ENCODE results near the gene DLG4.

Gene DLG4

DNA sequence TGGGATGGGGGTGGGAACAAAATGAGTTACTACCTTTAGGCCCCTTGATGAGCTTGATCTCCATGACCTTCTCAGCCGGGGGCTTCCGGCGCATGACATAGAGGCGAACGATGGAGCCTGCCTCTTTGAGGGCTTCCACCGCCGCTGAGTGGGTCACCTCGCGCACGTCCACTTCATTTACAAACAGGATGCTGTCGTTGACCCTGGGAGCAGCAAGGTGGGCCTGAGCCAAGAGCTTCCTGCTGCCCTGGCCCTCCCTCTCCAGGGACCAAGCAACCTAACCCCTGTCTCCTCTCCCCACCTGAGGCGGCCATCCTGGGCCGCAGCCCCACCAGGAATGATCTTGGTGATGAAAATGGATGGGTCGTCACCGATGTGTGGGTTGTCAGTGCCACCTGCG is 16.2 kb downstream of the DLG4 start:
- Histone ChIP-seq H3K27ac (ENCODE audit: insufficient read depth, low read length, poor library complexity, severe bottlenecking) (peak overlapping the region; percentile 90), H3K4me3 (ENCODE audit: insufficient read depth, low read depth, low read length, poor library complexity, severe bottlenecking) (no peak overlapping the region), H3K27me3 (replicated peaks; ENCODE audit: control insufficient read depth, insufficient read depth, low read length, poor library complexity, severe bottlenecking) (no peaks in the 10 kb centered on the region), H3K36me3 (ENCODE audit: control insufficient read depth, insufficient read depth, low read length) (no peaks in the 10 kb centered on the region), H3K4me1 (ENCODE audit: control insufficient read depth, insufficient read depth, low read length, poor library complexity, severe bottlenecking) (peaks cover 16% of the 10 kb centered on the region), H3K9me3 (ENCODE audit: control insufficient read depth, low read length) (no peaks in the 10 kb centered on the region)
- no peak for DNase-seq

DNA sequence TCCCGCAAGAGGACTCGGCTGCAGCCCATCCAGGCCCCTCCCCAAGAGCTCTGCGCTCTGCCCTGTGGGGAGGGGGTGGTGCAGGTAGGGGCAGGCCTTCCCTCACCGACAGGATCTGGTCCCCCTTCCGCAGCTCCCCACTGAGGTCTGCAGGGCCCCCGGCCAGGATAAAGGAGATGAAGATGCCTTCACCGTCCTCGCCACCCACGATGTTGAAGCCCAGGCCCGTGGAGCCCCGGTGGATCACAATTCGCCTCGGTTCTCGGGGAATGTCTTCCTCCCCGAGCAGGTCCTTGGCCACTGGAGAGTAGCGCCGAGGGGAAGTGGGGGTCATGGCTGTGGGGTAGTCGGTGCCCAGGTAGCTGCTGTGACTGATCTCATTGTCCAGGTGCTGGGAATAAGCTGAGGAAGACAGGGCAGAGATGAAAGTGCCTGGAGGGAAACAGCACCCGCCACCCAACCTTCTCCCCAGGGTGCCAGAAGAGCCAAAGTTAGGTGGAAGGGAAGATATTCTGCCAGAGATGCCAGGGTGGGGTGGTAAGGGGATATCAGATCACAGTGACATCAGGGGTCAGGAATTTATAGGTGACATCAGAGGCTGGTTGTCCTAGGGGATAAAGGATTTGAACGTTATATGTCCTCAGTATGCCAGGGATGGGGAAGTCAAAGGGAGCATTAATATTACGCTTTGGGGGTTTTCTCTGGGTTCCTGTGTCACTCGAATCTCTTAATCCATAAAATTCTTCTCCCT is 22.8 kb downstream of the DLG4 start:
- Histone ChIP-seq H3K27me3 (replicated peaks; ENCODE audit: control insufficient read depth, insufficient read depth, low read length, poor library complexity, severe bottlenecking) (no peaks in the 10 kb centered on the region), H3K4me1 (ENCODE audit: control insufficient read depth, insufficient read depth, low read length, poor library complexity, severe bottlenecking) (no peaks in the 10 kb centered on the region), H3K4me3 (ENCODE audit: insufficient read depth, low read depth, low read length, poor library complexity, severe bottlenecking) (no peak overlapping the region), H3K27ac (ENCODE audit: insufficient read depth, low read length, poor library complexity, severe bottlenecking) (no peak overlapping the region), H3K36me3 (ENCODE audit: control insufficient read depth, insufficient read depth, low read length) (no peaks in the 10 kb centered on the region), H3K9me3 (ENCODE audit: control insufficient read depth, low read length) (no peaks in the 10 kb centered on the region)
- no peak for DNase-seq

DNA sequence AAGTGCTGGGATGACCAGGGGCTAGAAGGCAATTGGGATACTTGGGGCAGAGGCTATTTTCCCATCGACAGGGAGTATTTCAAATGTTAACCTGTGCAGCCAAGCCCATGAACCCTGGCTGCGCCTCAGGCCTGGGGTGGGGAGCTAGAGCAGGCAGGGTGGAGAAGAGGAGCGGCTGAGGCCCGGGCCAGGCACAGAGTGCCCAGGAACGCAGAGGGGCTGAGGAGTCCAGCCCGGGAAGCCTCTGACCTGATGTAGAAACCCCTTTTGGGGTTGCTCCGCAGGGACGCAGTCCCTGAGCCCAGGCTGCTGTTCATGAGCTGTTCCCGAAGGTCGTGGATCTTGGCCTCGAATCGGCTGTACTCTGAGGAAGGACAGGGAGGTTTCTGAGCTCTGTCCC is 23.7 kb downstream of the DLG4 start:
- no peak overlapping the region for H3K4me3 ChIP-seq (ENCODE audit: insufficient read depth, low read depth, low read length, poor library complexity, severe bottlenecking)
- H3K9me3 ChIP-seq (ENCODE audit: control insufficient read depth, low read length): no peaks in the 10 kb centered on the region
- H3K27me3 ChIP-seq (replicated peaks; ENCODE audit: control insufficient read depth, insufficient read depth, low read length, poor library complexity, severe bottlenecking): no peaks in the 10 kb centered on the region
- H3K27ac ChIP-seq (ENCODE audit: insufficient read depth, low read length, poor library complexity, severe bottlenecking): no peak overlapping the region
- H3K36me3 ChIP-seq (ENCODE audit: control insufficient read depth, insufficient read depth, low read length): no peaks in the 10 kb centered on the region
- DNase-seq: no peak
- no peaks in the 10 kb centered on the region for H3K4me1 ChIP-seq (ENCODE audit: control insufficient read depth, insufficient read depth, low read length, poor library complexity, severe bottlenecking)

DNA sequence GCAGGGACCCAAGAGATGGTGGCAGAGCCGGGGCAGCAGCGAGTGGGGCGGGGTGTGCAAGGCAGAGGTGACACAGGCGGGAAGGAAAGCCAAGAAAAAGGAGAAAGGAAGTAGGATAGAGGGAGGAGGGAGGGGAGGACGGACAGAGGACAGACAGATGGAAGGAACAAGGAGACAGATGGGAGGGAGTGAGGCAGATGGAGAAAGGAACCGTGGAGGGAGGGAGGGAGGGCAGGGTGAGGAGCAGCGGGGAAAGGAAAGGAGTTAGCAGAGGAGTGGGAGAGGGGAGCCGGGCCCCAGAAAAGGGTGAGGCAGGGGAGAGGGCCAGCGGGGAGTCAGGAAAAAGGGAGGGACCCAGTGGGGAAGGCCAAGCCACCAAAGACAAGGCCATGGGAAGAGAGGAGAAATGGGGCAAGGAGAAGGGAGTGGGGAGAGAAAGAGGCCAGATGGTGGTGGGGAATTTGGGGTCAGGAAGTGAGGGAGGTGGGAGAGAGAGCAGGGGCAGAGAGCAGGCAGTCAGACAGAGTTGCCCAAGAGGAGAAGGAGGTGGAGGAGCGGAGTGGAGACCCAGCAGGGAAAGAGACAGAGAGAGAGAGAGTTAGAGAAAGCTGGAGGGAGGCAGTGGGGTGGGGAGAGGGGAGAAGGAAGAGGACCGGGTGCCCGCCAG is 27.2 kb downstream of the DLG4 start:
- no peak overlapping the region for H3K4me3 ChIP-seq (ENCODE audit: insufficient read depth, low read depth, low read length, poor library complexity, severe bottlenecking)
- H3K4me1 ChIP-seq (ENCODE audit: control insufficient read depth, insufficient read depth, low read length, poor library complexity, severe bottlenecking): no peaks in the 10 kb centered on the region
- H3K27ac ChIP-seq (ENCODE audit: insufficient read depth, low read length, poor library complexity, severe bottlenecking): no peak overlapping the region
- DNase-seq: no peak
- no peaks in the 10 kb centered on the region for H3K9me3 ChIP-seq (ENCODE audit: control insufficient read depth, low read length)
- H3K36me3 ChIP-seq (ENCODE audit: control insufficient read depth, insufficient read depth, low read length): no peaks in the 10 kb centered on the region
- no peaks in the 10 kb centered on the region for H3K27me3 ChIP-seq (replicated peaks; ENCODE audit: control insufficient read depth, insufficient read depth, low read length, poor library complexity, severe bottlenecking)

DNA sequence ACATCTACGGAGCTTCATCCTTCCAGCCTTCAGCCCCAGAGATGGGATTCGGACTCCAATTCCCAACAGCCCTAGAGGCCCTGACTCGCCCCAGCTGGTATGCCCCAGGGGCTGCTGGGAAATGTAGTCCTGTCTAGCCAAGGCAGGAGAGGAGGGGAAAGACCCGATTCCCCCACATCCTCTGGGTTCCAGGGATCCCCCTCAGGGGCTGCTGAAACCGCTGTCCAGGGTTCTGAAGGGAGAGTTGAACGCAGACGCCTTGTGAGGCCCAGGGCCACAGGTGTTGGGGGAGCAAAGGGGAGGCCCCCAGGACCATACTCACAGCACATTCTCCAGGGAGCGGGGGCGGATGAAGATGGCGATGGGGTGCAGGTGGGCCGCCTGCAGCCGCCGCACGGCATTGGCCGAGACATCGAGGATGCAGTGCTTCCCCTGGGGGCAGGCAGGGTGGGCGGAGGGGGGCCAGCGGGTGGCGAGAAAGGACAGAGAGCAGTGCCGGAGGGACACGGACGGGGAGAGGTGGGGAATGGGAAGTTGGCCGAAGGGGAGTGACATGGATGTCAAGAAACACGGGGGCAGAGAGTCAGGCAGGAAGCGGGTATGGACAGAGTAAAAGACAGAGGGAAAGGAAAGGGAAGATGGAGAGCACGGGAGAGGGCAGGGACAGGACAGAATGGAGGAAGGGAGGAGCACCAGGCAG is 27.9 kb downstream of the DLG4 start:
- Histone ChIP-seq H3K9me3 (ENCODE audit: control insufficient read depth, low read length) (no peaks in the 10 kb centered on the region), H3K4me1 (ENCODE audit: control insufficient read depth, insufficient read depth, low read length, poor library complexity, severe bottlenecking) (no peaks in the 10 kb centered on the region), H3K27ac (ENCODE audit: insufficient read depth, low read length, poor library complexity, severe bottlenecking) (no peak overlapping the region), H3K4me3 (ENCODE audit: insufficient read depth, low read depth, low read length, poor library complexity, severe bottlenecking) (no peak overlapping the region), H3K36me3 (ENCODE audit: control insufficient read depth, insufficient read depth, low read length) (no peaks in the 10 kb centered on the region), H3K27me3 (replicated peaks; ENCODE audit: control insufficient read depth, insufficient read depth, low read length, poor library complexity, severe bottlenecking) (no peaks in the 10 kb centered on the region)
- no peak for DNase-seq

DNA sequence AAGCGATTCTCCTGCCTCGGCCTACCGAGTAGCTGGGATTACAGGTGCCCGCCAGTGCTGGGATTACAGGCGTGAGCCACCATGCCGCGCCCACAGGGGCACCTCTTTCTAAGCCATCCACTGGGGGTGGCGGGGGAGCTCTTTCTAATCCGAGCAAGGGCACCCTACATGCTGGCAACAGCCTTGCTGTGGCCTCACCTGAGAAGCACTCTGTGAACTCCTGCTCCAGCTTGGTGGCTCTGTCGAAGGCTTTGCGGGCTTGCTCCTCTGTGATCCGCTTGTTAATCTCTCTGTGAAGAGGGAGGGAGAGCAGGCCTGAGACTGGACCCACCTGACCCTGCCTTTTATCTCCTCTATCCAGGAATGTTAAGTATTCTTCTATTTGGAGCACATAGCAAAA is 28.6 kb downstream of the DLG4 start:
- Histone ChIP-seq H3K4me3 (ENCODE audit: insufficient read depth, low read depth, low read length, poor library complexity, severe bottlenecking) (no peak overlapping the region), H3K9me3 (ENCODE audit: control insufficient read depth, low read length) (no peaks in the 10 kb centered on the region), H3K27ac (ENCODE audit: insufficient read depth, low read length, poor library complexity, severe bottlenecking) (no peak overlapping the region), H3K27me3 (replicated peaks; ENCODE audit: control insufficient read depth, insufficient read depth, low read length, poor library complexity, severe bottlenecking) (no peaks in the 10 kb centered on the region), H3K36me3 (ENCODE audit: control insufficient read depth, insufficient read depth, low read length) (no peaks in the 10 kb centered on the region), H3K4me1 (ENCODE audit: control insufficient read depth, insufficient read depth, low read length, poor library complexity, severe bottlenecking) (no peaks in the 10 kb centered on the region)
- DNase-seq: no peak

DNA sequence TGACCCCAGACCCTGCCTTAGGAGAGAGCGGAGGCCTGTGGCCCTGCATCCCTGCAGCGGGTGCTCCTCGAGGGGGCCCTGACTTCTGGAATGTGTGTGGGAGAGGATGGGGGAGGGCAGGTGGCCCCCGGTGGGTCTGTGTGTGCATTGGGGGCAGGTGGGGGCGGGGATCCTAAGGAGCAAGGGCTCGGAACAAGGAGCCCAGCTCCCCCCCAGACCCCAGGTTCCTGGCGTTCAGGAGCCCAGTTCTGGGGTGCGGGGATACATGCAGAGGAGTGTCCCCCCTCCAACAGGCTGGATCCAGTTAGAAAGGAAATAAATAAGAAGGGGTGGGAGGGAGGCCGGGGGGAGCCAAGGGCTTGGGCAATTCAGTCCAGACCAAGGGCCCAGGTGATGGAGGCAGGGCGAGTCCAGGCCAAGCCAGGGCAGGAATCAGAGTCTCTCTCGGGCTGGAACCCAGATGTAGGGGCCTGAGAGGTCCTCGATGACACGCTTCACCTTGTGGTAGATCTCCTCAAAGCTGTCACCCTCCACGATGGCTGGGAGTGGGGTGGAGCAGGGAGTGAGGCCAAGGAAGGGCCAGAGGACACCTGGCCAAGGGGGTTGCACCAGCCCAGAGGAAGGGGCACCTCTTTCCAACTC is 29.2 kb downstream of the DLG4 start:
- Histone ChIP-seq H3K9me3 (ENCODE audit: control insufficient read depth, low read length) (no peaks in the 10 kb centered on the region), H3K27ac (ENCODE audit: insufficient read depth, low read length, poor library complexity, severe bottlenecking) (no peak overlapping the region), H3K27me3 (replicated peaks; ENCODE audit: control insufficient read depth, insufficient read depth, low read length, poor library complexity, severe bottlenecking) (no peaks in the 10 kb centered on the region), H3K4me3 (ENCODE audit: insufficient read depth, low read depth, low read length, poor library complexity, severe bottlenecking) (no peak overlapping the region), H3K4me1 (ENCODE audit: control insufficient read depth, insufficient read depth, low read length, poor library complexity, severe bottlenecking) (no peaks in the 10 kb centered on the region), H3K36me3 (ENCODE audit: control insufficient read depth, insufficient read depth, low read length) (no peaks in the 10 kb centered on the region)
- no peak for DNase-seq

DNA sequence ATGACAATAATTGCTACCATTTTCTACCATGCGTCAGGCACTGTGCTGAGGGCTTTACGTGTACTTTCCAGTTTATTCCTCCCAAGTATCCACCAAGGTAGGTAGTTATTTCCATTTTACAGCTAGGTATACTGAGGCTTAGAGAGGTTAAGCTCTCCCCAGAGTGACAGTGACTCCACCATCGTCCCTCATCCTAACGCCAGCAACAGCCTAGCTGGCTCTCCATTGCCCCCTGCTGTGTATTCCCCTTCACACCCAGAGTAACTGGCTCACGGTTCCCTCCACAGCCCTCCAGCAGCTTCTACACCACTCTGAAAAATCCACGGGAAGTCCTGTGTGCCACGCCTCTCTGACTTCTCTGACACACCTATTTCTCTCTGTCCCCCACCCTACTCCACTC is 33.4 kb downstream of the DLG4 start:
- no peaks in the 10 kb centered on the region for H3K27me3 ChIP-seq (replicated peaks; ENCODE audit: control insufficient read depth, insufficient read depth, low read length, poor library complexity, severe bottlenecking)

DNA sequence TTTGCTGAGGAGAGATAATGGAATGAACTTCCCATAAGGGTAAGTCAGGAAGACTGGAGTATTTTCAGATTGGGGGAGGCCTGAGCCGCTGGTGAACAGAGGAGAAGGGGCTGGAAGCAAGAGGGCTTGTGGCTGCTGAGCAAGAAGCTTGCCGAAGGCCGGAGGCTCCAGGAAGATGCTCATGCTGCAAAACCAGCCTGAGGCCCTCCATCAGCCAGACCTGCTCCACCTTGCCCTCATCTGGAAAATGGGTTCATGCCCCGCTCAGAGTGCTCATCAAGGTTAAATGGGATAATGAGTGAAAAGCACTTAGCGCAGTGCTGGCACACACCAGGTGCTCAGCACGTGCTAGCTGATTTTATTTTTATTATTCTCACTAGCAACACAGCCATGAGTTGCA is 35.0 kb downstream of the DLG4 start:
- Histone ChIP-seq H3K27ac (ENCODE audit: insufficient read depth, low read length, poor library complexity, severe bottlenecking) (no peak overlapping the region), H3K36me3 (ENCODE audit: control insufficient read depth, insufficient read depth, low read length) (no peaks in the 10 kb centered on the region), H3K9me3 (ENCODE audit: control insufficient read depth, low read length) (no peaks in the 10 kb centered on the region), H3K4me3 (ENCODE audit: insufficient read depth, low read depth, low read length, poor library complexity, severe bottlenecking) (no peak overlapping the region), H3K4me1 (ENCODE audit: control insufficient read depth, insufficient read depth, low read length, poor library complexity, severe bottlenecking) (no peaks in the 10 kb centered on the region), H3K27me3 (replicated peaks; ENCODE audit: control insufficient read depth, insufficient read depth, low read length, poor library complexity, severe bottlenecking) (no peaks in the 10 kb centered on the region)
- no peak for DNase-seq

More for the DNA sequence above, 33.4 kb downstream of the DLG4 start:
- no peak overlapping the region for H3K4me3 ChIP-seq (ENCODE audit: insufficient read depth, low read depth, low read length, poor library complexity, severe bottlenecking)
- H3K9me3 ChIP-seq (ENCODE audit: control insufficient read depth, low read length): no peaks in the 10 kb centered on the region
- no peaks in the 10 kb centered on the region for H3K36me3 ChIP-seq (ENCODE audit: control insufficient read depth, insufficient read depth, low read length)
- no peaks in the 10 kb centered on the region for H3K4me1 ChIP-seq (ENCODE audit: control insufficient read depth, insufficient read depth, low read length, poor library complexity, severe bottlenecking)
- H3K27ac ChIP-seq (ENCODE audit: insufficient read depth, low read length, poor library complexity, severe bottlenecking): no peak overlapping the region
- DNase-seq: no peak

DNA sequence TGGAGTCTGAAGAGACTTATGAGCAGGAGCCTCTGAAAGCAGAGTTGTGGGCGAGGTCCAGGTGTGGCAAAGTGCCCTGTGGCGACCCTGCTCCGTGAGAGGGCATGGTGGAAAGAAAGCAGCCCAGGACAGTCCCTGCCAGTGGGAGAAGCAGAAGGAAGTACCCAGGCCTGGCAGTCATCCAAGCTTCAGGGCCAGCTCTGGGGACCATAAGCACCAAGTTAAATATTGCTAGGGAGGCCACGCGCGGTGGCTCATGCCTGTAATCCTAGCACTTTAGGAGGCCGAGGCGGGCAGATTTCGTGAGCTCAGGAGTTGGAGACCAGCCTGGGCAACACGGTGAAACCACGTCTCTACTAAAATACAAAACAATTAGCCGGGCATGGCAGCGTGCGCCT is 35.5 kb downstream of the DLG4 start:
- H3K4me1 ChIP-seq (ENCODE audit: control insufficient read depth, insufficient read depth, low read length, poor library complexity, severe bottlenecking): no peaks in the 10 kb centered on the region
- DNase-seq: no peak
- no peaks in the 10 kb centered on the region for H3K9me3 ChIP-seq (ENCODE audit: control insufficient read depth, low read length)
- no peak overlapping the region for H3K4me3 ChIP-seq (ENCODE audit: insufficient read depth, low read depth, low read length, poor library complexity, severe bottlenecking)
- H3K27me3 ChIP-seq (replicated peaks; ENCODE audit: control insufficient read depth, insufficient read depth, low read length, poor library complexity, severe bottlenecking): no peaks in the 10 kb centered on the region
- H3K27ac ChIP-seq (ENCODE audit: insufficient read depth, low read length, poor library complexity, severe bottlenecking): no peak overlapping the region
- H3K36me3 ChIP-seq (ENCODE audit: control insufficient read depth, insufficient read depth, low read length): no peaks in the 10 kb centered on the region
